HepG2 (cell line): ENCODE results near the gene URGCP. TPM values are rescaled to one million over a fixed set of nuclear protein-coding genes. Genes with fewer than 3 reads are reported as not detected.

Experiments
- AGO1 ChIP-seq: fragments of 200-400 bp; formaldehyde crosslinking; IDR thresholded peaks from 2 replicates; pipeline ENCODE4 v1.6.1; 2017; ENCODE audit warnings: mild to moderate bottlenecking, low read depth, low read length, moderate library complexity; ENCODE audit not compliant: poor library complexity, severe bottlenecking
- ARHGAP35 ChIP-seq: sonication (generic); formaldehyde crosslinking; IDR thresholded peaks from 2 replicates; pipeline ENCODE4 v1.9.0; 2022; ENCODE audit warnings: mild to moderate bottlenecking, inconsistent platforms, moderate library complexity, missing genetic modification reagents, borderline replicate concordance
- BRD4 ChIP-seq: sonication (generic); formaldehyde crosslinking; IDR thresholded peaks from 2 replicates; pipeline ENCODE4 v1.4.0; 2020; ENCODE audit warnings: missing genetic modification reagents
- CCDC6 ChIP-seq: sonication (generic); formaldehyde crosslinking; IDR thresholded peaks from 2 replicates; pipeline ENCODE4 v1.8.1; 2022; ENCODE audit warnings: mild to moderate bottlenecking, missing genetic modification reagents, moderate library complexity
- KAT8 ChIP-seq: IDR thresholded peaks from 2 replicates; pipeline ENCODE4 v1.6.1; 2016; ENCODE audit warnings: missing genetic modification reagents, missing compliant biosample characterization
- MXI1 ChIP-seq: IDR thresholded peaks from 3 replicates; pipeline ENCODE4 v1.6.1; 2012; ENCODE audit warnings: low read depth, low read length, inconsistent platforms, borderline replicate concordance
- NFE2L2 ChIP-seq: fragments of 150-350 bp; IDR thresholded peaks from 2 replicates; pipeline ENCODE4 v1.6.1; 2014; ENCODE audit warnings: low read length
- PCBP2 ChIP-seq: fragments of 200-400 bp; formaldehyde crosslinking; optimal IDR thresholded peaks from 2 replicates; pipeline ENCODE3; 2018; ENCODE audit warnings: low read length, low read depth; ENCODE audit not compliant: poor library complexity, severe bottlenecking
- RAD21 ChIP-seq: fragments of 450-650 bp; formaldehyde crosslinking; IDR thresholded peaks from 2 replicates; pipeline ENCODE4 v1.5.0; 2020; ENCODE audit warnings: mild to moderate bottlenecking
- RFX5 ChIP-seq: IDR thresholded peaks from 2 replicates; pipeline ENCODE4 v1.6.1; 2011; ENCODE audit warnings: low read depth, low read length, improper control_type of control experiment
- STAT5B ChIP-seq: sonication (generic); formaldehyde crosslinking; IDR thresholded peaks from 2 replicates; pipeline ENCODE4 v1.4.0; 2020; ENCODE audit warnings: missing genetic modification reagents
- TMF1 ChIP-seq: sonication (generic); formaldehyde crosslinking; IDR thresholded peaks from 2 replicates; pipeline ENCODE4 v1.8.1; 2022; ENCODE audit warnings: low read depth, missing genetic modification reagents
- ZBTB21 ChIP-seq: sonication (generic); formaldehyde crosslinking; IDR thresholded peaks from 2 replicates; pipeline ENCODE4 v1.4.0; 2020; ENCODE audit warnings: missing genetic modification reagents
- ZKSCAN1 ChIP-seq: fragments of 150-350 bp; IDR thresholded peaks from 2 replicates; pipeline ENCODE4 v1.6.1; 2014; ENCODE audit warnings: low read length
- ZNF160 ChIP-seq: sonication (generic); formaldehyde crosslinking; IDR thresholded peaks from 2 replicates; pipeline ENCODE4 v1.8.0; 2022; ENCODE audit warnings: mild to moderate bottlenecking, inconsistent platforms, missing genetic modification reagents
- ZNF263 ChIP-seq: sonication (generic); formaldehyde crosslinking; IDR thresholded peaks from 2 replicates; pipeline ENCODE4 v1.4.0; 2020; ENCODE audit warnings: missing genetic modification reagents
- ZNF274 ChIP-seq: sonication (generic); formaldehyde crosslinking; IDR thresholded peaks from 2 replicates; pipeline ENCODE4 v1.5.1; 2020; ENCODE audit warnings: mild to moderate bottlenecking, missing genetic modification reagents
- ZSCAN25 ChIP-seq: sonication (generic); formaldehyde crosslinking; IDR thresholded peaks from 2 replicates; pipeline ENCODE4 v1.8.0; 2022; ENCODE audit warnings: mild to moderate bottlenecking, missing genetic modification reagents
- polyA plus RNA-seq, 8 experiments: library from polyadenylated mRNA; depleted of rRNA in 3 of 8; stranded (reverse) in 7 of 8; unstranded in 1 of 8; fragments of >200 nt; fragmentation: Illumina TruSeq in 4 of 8; extraction: Trizol in 4 of 8; gene quantifications; 2 replicates each; pipeline versions ENCODE4 v1.2.1 to v1.2.3, GENCODE V29; 2011 to 2016; ENCODE audit warnings: low read depth in 4 of 8, missing spikeins in 1 of 8, mixed read lengths in 1 of 8; ENCODE audit not compliant: insufficient read depth in 1 of 8
- total RNA-seq, 5 experiments: library from RNA; depleted of rRNA; stranded (reverse); fragments of >200 nt; fragmentation: Illumina TruSeq; extraction: Trizol; gene quantifications; 2 replicates each; pipeline ENCODE4 v1.2.3, GENCODE V29; 2016; ENCODE audit warnings: low read depth in 1 of 5
- TF ChIP-seq, protein P1 (sequence below): sonication (generic); formaldehyde crosslinking; IDR thresholded peaks from 2 replicates; pipeline ENCODE4 v1.4.0; 2020; ENCODE audit warnings: missing genetic modification reagents
- TF ChIP-seq, protein P2 (sequence below): sonication (generic); formaldehyde crosslinking; IDR thresholded peaks from 2 replicates; pipeline ENCODE4 v1.4.0; 2020; ENCODE audit warnings: mild to moderate bottlenecking, missing genetic modification reagents
- TF ChIP-seq, protein P3 (sequence below): sonication (generic); formaldehyde crosslinking; IDR thresholded peaks from 2 replicates; pipeline ENCODE4 v1.5.1; 2020; ENCODE audit warnings: mild to moderate bottlenecking, missing genetic modification reagents, borderline replicate concordance
- TF ChIP-seq, protein P4 (sequence below): sonication (generic); IDR thresholded peaks from 2 replicates; pipeline ENCODE4 v1.6.1; 2016; ENCODE audit warnings: low read depth, borderline replicate concordance

The URGCP gene
- total and polyA plus RNA-seq, 2 of the 13 experiments (the other 11 are each of a cell fraction or from before 2014, with no cell fraction given) = 22.3 to 25.8 TPM

DNA sequence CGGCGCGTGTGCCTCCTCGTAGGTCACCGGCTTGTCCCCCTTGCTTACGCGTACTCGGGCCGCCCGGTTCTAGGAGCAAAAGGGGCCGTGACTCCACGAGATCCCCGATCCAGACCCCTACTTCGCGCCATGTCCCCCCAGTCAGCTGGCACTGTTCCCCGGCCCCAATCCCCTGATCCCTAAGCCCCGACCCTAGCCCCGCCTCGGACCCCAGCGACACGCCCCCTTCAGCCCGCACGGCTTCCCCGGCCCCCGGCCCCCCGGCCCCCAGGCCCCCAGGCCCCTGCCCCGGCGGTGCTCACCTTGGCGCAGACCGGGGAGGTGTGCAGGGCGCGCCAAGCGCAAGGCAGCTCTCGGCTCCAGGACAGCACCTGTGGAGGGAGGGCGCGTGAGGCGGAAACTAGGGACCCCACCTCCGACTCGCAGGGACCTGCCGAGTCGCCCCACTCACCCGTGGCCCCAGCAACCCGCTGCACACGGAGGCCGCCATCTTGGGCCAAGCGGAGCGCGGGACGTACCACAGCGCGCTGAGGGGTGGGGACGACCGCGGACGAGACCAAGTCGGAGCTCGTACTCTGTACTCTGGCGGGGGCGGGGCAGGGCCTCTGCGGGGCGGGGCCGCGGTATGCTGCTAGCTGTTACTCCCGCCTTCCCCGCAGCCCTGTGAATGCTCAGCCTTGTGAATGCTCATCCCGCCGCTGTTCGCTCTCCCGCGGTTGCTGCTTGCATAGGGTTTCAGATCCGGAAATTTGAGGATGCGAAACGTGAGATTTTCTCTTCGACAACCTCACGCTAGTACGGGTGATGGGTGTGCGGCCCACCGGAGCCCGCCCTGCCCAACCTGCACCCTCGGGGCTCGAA lies 37.2 kb downstream of the URGCP start, which contains the start of gene MRPS24 (continued):
- TF ChIP-seq, protein P1, sequence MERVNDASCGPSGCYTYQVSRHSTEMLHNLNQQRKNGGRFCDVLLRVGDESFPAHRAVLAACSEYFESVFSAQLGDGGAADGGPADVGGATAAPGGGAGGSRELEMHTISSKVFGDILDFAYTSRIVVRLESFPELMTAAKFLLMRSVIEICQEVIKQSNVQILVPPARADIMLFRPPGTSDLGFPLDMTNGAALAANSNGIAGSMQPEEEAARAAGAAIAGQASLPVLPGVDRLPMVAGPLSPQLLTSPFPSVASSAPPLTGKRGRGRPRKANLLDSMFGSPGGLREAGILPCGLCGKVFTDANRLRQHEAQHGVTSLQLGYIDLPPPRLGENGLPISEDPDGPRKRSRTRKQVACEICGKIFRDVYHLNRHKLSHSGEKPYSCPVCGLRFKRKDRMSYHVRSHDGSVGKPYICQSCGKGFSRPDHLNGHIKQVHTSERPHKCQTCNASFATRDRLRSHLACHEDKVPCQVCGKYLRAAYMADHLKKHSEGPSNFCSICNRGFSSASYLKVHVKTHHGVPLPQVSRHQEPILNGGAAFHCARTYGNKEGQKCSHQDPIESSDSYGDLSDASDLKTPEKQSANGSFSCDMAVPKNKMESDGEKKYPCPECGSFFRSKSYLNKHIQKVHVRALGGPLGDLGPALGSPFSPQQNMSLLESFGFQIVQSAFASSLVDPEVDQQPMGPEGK (CRISPR knock-in tag) = peak; percentile 66
- TF ChIP-seq RFX5 (peak; percentile 6; the same call in 1 of the 2 replicates), ZBTB21 (CRISPR knock-in tag) (no peak), PCBP2 (no peak), ZKSCAN1 (no peak), RAD21 (CRISPR knock-in tag) (no peak), ZNF274 (CRISPR knock-in tag) (peak; percentile 72), MXI1 (peak; percentile 60; the same call in 1 of the 3 replicates), ZNF160 (CRISPR knock-in tag) (no peak), ARHGAP35 (CRISPR knock-in tag) (0 out of 2 replicates have a peak, but pooled peaks have one; percentile 28), KAT8 (CRISPR knock-in tag) (peak; percentile 76), NFE2L2 (no peak), CCDC6 (CRISPR knock-in tag) (no peak), TMF1 (CRISPR knock-in tag) (peak; percentile 72; the same call in 1 of the 2 replicates), ZSCAN25 (CRISPR knock-in tag) (no peak; the same call in 1 of the 2 replicates), ZNF263 (no peak), STAT5B (CRISPR knock-in tag) (peak; percentile 62; the same call in 1 of the 2 replicates), BRD4 (CRISPR knock-in tag) (peak; percentile 54; the same call in 1 of the 2 replicates), AGO1 (no peak)
- TF ChIP-seq, protein P2, sequence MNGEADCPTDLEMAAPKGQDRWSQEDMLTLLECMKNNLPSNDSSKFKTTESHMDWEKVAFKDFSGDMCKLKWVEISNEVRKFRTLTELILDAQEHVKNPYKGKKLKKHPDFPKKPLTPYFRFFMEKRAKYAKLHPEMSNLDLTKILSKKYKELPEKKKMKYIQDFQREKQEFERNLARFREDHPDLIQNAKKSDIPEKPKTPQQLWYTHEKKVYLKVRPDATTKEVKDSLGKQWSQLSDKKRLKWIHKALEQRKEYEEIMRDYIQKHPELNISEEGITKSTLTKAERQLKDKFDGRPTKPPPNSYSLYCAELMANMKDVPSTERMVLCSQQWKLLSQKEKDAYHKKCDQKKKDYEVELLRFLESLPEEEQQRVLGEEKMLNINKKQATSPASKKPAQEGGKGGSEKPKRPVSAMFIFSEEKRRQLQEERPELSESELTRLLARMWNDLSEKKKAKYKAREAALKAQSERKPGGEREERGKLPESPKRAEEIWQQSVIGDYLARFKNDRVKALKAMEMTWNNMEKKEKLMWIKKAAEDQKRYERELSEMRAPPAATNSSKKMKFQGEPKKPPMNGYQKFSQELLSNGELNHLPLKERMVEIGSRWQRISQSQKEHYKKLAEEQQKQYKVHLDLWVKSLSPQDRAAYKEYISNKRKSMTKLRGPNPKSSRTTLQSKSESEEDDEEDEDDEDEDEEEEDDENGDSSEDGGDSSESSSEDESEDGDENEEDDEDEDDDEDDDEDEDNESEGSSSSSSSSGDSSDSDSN = peak; percentile 64; the same call in 1 of the 2 replicates
- TF ChIP-seq, protein P3, sequence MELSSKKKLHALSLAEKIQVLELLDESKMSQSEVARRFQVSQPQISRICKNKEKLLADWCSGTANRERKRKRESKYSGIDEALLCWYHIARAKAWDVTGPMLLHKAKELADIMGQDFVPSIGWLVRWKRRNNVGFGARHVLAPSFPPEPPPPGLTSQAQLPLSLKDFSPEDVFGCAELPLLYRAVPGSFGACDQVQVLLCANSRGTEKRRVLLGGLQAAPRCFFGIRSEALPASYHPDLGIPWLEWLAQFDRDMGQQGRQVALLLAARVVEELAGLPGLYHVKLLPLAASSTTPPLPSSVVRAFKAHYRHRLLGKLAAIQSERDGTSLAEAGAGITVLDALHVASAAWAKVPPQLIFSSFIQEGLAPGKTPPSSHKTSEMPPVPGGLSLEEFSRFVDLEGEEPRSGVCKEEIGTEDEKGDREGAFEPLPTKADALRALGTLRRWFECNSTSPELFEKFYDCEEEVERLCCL (CRISPR knock-in tag) = no peak
- TF ChIP-seq, protein P4, sequence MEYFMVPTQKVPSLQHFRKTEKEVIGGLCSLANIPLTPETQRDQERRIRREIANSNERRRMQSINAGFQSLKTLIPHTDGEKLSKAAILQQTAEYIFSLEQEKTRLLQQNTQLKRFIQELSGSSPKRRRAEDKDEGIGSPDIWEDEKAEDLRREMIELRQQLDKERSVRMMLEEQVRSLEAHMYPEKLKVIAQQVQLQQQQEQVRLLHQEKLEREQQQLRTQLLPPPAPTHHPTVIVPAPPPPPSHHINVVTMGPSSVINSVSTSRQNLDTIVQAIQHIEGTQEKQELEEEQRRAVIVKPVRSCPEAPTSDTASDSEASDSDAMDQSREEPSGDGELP = peak; percentile 32; the same call in 1 of the 2 replicates
